Large intestine (tissue), 3 donors: ENCODE data around the gene ERC2. TPM values are rescaled to one million over a fixed set of nuclear protein-coding genes. Genes with fewer than 3 reads are reported as not detected.

Experiments used
- DNase-seq, 2 donors: peaks; one replicate each; pipeline versions ENCODE4 v3.0.0 to v3.0.0-alpha.2; 2013
- H3K27ac ChIP-seq: one replicate; pipeline ENCODE4 v1.5.1; 2013; ENCODE audit warnings: low read length
- H3K27me3 ChIP-seq: 2 replicates; pipeline ENCODE4 v1.6.1; 2013; ENCODE audit warnings: low read length; ENCODE audit not compliant: control insufficient read depth, insufficient read depth
- H3K36me3 ChIP-seq: 2 replicates; pipeline ENCODE4 v1.6.1; 2013; ENCODE audit warnings: low read length; ENCODE audit not compliant: control insufficient read depth, insufficient read depth
- H3K4me1 ChIP-seq: one replicate; pipeline ENCODE4 v1.6.1; 2013; ENCODE audit warnings: low read length; ENCODE audit not compliant: control insufficient read depth, insufficient read depth
- H3K4me3 ChIP-seq: one replicate; pipeline ENCODE4 v1.5.1; 2013; ENCODE audit warnings: low read length
- H3K9me3 ChIP-seq: one replicate; pipeline ENCODE4 v1.6.1; 2013; ENCODE audit warnings: mild to moderate bottlenecking, low read depth, low read length, moderate library complexity; ENCODE audit not compliant: control insufficient read depth
- WGBS: methylation state at CpG from one replicate; pipeline ENCODE4 v1.1.5; 2013; ENCODE audit warnings: low lambda C conversion rate; ENCODE audit not compliant: insufficient coverage; 5-methylcytosine and 5-hydroxymethylcytosine counted together
- polyA plus RNA-seq: library from polyadenylated mRNA; unstranded; fragments of 120-200 nt; gene quantifications from one replicate; pipeline ENCODE4 v1.2.1, GENCODE V29; 2013

Gene ERC2
- polyA plus RNA-seq, 1 donor, result 2.4 TPM

DNA sequence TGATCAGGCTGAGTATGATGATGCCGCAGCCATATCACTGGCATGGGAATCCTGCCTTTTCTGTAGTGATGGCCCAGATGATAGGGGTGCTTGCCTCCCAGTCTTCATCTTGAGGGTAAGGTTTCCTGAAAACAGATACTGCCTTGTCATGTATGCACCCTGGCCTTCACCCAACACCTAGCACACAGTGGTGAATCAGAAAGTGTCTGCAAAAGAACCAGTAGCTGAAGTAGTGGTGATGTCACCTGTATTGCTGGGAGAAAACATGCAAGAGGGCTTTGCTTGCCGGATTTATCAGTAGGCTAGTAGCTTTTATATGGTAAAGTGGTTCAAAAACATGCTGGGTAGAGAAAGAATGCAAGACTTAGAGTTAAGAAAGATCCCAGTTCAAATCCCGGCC is 561.4 kb downstream of the ERC2 start:
- WGBS, result no CpG with 5 or more reads among the region's 3 CpGs
- H3K27ac ChIP-seq, result no peak overlapping the region

DNA sequence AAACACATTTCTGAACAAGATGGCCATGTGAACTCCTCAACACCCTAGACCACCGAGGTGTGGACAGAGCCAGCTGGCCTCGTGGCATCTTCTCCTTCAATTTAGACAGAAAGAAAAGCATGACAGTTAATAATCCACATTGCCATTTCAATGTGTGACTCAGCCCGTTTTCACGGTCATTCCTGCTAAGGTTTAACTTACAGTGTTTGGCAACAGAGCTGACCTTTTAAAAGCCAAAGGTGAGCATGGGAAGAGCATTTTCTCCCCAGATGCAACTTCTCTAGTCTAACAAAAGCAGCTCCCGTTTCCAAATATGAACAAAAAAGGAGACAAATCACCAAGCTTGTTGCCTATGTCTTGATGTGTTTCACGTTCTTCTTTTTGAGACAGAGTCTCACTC is 563.6 kb downstream of the ERC2 start:
- no CpG with 5 or more reads among the region's 6 CpGs for WGBS
- H3K27ac ChIP-seq, result no peak overlapping the region
- no peaks in the 10 kb centered on the region for H3K4me1 ChIP-seq
- no peak for DNase-seq
- H3K36me3 ChIP-seq, result no peaks in the 10 kb centered on the region
- no peak overlapping the region for H3K4me3 ChIP-seq
- no peaks in the 10 kb centered on the region for H3K27me3 ChIP-seq
- no peaks in the 10 kb centered on the region for H3K9me3 ChIP-seq

More for the DNA sequence above, 561.4 kb downstream of the ERC2 start:
- H3K4me3 ChIP-seq, result no peak overlapping the region
- no peak for DNase-seq
- no peaks in the 10 kb centered on the region for H3K4me1 ChIP-seq
- no peaks in the 10 kb centered on the region for H3K36me3 ChIP-seq
- H3K9me3 ChIP-seq, result no peaks in the 10 kb centered on the region
- no peaks in the 10 kb centered on the region for H3K27me3 ChIP-seq

DNA sequence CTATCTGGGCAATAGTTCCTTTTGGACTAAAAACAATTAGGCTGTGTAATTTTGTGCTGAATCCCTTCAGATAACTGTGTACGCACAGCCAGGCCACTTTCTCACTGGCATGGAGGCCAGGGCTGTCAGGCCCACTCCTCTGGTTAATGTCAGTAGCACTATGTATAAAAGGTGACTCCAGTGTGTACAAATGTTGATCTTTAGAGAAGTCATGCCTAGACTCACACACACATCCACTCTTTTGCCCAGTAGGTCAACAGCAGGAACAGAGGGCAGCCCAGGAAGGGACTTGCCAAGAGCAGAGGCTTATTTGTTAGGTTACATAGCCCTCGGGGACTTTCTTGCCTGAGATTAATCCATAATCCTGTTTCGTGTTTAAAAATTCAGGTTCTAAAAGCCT is 564.6 kb downstream of the ERC2 start:
- no CpG with 5 or more reads among the region's 3 CpGs for WGBS
- Histone ChIP-seq H3K4me3 (no peak overlapping the region), H3K27me3 (no peaks in the 10 kb centered on the region), H3K36me3 (no peaks in the 10 kb centered on the region), H3K4me1 (no peaks in the 10 kb centered on the region), H3K9me3 (no peaks in the 10 kb centered on the region), H3K27ac (no peak overlapping the region)
- DNase-seq, result no peak

DNA sequence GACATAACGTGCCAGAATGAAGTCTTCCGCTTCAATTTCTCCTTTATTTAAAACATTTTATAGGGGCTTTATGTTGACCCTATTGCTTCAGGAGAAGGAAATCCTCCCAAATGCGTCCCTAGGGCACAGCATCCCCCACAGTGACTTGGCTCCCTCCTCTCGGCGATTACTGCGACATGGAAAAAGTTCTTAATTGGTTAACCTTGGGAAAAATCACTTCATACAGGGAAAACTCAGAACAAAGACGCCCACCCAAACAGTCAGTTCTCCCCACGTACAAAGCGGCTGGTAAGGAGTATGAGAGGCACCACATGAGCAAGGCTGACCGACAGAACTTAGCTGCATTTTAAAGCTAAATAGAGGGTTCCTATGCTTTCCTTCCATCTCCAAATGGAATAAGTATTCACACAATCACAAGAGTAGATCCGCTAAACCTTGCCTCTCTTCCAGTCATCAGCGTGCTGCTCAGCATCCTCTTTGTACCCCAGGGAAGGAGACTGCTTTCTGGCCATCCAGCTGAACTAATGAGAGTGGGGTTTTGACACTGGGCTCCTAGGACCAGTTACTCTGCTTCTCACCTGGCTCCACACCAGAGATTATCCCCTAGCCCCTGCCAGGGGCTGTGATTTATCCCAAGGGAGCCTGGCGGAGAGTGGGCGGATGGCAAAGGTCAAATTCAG is 565.9 kb downstream of the ERC2 start:
- no peaks in the 10 kb centered on the region for H3K36me3 ChIP-seq
- no peak for DNase-seq
- no peak overlapping the region for H3K4me3 ChIP-seq
- H3K9me3 ChIP-seq, result no peaks in the 10 kb centered on the region
- H3K27ac ChIP-seq, result no peak overlapping the region
- H3K4me1 ChIP-seq, result no peaks in the 10 kb centered on the region
- peaks cover 3% of the 10 kb centered on the region for H3K27me3 ChIP-seq
- no CpG with 5 or more reads among the region's 14 CpGs for WGBS

DNA sequence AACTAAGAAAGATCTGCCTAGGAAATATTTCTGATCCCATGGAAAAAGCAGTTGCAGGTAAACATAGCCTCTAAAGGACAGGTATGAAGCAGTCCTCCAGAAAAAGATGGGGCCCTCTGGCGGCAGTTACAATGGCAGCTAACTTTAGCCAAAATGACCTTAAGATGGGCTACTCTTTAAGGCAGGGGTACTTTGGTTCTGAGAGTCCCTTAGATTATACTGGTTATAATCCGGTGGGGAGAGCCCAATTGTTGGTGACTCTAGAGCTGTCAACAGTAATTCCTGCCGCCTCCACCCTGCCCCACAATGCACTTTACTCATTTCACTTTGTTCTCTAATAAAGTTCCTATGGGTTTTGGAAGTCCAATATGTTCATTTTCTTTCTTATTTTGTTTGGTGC is 568.4 kb downstream of the ERC2 start:
- no peak overlapping the region for H3K4me3 ChIP-seq
- no peaks in the 10 kb centered on the region for H3K9me3 ChIP-seq
- H3K4me1 ChIP-seq, result no peaks in the 10 kb centered on the region
- H3K27ac ChIP-seq, result no peak overlapping the region
- H3K36me3 ChIP-seq, result no peaks in the 10 kb centered on the region
- DNase-seq, result no peak
- peaks cover 5% of the 10 kb centered on the region for H3K27me3 ChIP-seq
- no CpG with 5 or more reads among the region's 3 CpGs for WGBS

DNA sequence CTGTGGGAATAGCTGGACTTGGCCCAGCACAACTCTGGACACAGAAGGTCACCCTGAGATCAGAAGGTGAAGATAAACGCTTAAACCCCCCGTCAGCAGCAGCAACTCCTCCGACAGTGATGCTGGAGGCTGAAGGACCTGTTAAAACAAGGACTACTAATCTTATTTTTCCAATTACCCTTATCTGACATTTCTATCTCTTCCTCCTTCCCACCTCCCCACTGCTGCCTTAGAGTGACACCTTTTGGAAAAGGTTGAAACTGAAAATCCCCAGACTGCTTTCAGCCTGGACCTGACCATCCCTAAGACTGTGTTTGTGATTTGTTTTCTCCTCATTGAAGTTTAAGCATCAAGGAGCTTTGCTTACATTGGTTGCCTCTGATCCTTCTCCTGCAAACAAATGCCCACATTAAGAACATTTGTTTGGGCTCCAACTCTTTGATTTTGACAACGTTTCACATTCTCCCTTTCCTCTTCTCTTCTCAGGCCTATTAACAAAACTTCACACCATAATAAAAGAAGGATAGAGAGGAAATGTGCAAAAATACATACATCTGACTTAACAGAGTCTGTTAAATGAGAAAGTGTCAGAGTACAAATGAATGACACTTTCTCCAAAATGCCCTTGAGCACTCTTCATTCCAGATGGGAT is 570.6 kb downstream of the ERC2 start:
- H3K27me3 ChIP-seq, result peaks cover 5% of the 10 kb centered on the region
- no peaks in the 10 kb centered on the region for H3K4me1 ChIP-seq
- 20% methylated on average over 2 of the region's 4 CpGs for WGBS
- no peak for DNase-seq
- H3K27ac ChIP-seq, result no peak overlapping the region
- H3K4me3 ChIP-seq, result no peak overlapping the region
- H3K9me3 ChIP-seq, result no peaks in the 10 kb centered on the region
- no peaks in the 10 kb centered on the region for H3K36me3 ChIP-seq

DNA sequence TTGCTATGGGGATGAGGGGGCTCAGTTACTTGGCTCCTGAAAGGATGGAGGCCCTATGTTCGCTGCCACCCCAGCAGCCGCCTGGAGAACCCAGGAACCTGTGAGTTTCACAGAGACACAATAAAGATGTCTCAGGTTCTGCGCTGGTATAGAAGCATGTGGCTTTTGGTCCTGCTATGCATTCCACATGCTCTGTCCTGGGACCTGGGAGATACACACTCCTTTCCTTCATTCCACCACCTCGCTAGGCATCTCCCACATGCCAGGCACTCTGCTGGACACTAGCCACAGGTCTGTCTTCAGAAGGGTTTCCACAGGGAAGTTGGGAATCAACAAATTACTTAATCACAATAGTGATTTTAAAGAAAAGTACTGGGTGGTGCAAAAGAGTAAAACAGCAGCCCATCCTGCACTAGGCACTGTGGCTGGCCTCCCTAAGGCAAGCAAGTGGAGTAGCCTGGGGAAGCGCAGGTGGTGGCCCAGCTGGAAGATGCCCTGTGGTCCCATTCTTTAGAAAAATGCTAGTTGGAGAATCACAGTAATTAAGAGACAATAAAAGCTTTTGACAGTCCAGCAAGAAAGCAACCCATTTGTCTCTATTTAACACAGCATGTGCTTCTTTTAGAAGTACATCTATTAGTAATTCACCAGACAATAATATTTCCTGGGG is 572.2 kb downstream of the ERC2 start:
- no peaks in the 10 kb centered on the region for H3K9me3 ChIP-seq
- no peaks in the 10 kb centered on the region for H3K36me3 ChIP-seq
- no CpG with 5 or more reads among the region's 5 CpGs for WGBS
- no peak for DNase-seq
- no peak overlapping the region for H3K4me3 ChIP-seq
- H3K4me1 ChIP-seq, result no peaks in the 10 kb centered on the region
- H3K27me3 ChIP-seq, result peaks cover 5% of the 10 kb centered on the region
- no peak overlapping the region for H3K27ac ChIP-seq

DNA sequence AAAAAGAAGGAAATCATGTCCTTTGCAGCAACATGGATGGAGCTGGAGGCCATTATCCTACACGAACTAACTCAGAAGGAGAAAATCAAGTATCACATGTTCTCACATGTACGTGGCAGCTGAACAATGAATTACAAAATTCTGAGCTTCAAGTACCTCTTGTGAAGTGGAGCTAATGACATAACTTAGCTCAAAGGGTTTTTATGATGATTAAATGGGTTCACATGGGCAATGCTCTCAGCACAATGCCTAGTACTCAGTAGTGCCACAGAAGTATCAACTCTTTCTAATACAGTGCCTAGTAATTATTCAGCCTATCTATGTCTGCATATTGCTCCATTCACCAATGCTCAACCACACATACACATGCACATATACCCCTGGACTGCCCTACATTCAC is 573.7 kb downstream of the ERC2 start:
- Histone ChIP-seq H3K4me1 (no peaks in the 10 kb centered on the region), H3K27me3 (peaks cover 7% of the 10 kb centered on the region), H3K9me3 (no peaks in the 10 kb centered on the region), H3K27ac (no peak overlapping the region), H3K4me3 (no peak overlapping the region), H3K36me3 (no peaks in the 10 kb centered on the region)
- no peak for DNase-seq
- WGBS, result no CpG with 5 or more reads among the region's 2 CpGs

DNA sequence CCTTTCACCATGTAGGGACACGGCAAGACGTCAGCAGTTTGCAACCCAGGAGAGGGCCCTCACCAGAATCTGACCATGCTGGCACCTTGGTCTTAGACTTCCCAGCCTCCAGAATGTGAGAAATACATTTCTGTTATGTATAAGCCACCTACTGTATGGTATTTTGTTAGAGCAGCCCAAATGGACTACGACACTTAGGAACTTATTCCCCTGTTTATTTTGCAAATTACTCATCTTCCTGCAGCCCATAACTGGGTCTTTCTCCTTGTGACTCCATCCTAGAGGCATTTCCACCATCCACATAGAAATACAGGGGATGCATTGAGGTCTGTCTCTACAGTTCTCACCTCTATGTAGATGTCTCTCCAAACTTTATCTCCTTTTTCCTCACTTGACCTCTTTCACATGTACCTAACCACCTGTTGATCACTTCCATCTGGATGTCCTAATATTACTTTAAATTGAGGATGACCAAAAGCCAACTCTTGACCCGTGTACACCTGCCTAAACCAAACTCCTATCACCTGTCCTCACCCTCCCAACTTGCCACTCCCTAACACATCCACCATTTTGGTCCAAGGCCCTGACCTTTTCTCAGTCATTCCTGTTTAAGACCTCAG is 575.1 kb downstream of the ERC2 start:
- H3K4me1 ChIP-seq, result no peaks in the 10 kb centered on the region
- no peaks in the 10 kb centered on the region for H3K9me3 ChIP-seq
- no CpG with 5 or more reads among the region's 4 CpGs for WGBS
- peaks cover 7% of the 10 kb centered on the region for H3K27me3 ChIP-seq
- H3K36me3 ChIP-seq, result no peaks in the 10 kb centered on the region
- no peak overlapping the region for H3K4me3 ChIP-seq
- DNase-seq, result no peak
- no peak overlapping the region for H3K27ac ChIP-seq

DNA sequence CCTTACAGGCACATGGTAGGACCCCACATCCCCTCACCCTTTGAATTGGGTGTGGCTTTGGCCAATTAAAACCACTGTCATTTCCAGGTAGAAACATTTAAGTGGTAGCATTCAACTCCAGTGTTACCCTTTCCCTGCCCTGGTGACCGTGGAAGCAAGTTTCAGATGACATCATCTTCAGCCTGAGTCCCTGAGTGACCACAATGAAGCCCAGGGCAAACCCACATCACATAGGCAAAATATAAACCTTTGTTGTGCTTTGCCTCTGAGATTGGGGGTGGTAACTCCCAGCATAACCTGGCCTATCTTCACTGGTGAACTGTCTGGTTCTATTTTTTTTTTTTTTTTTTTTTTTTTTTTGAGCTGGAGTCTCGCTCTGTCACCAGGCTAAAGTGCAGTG is 577.2 kb downstream of the ERC2 start:
- H3K4me3 ChIP-seq, result no peak overlapping the region
- no CpG with 5 or more reads among the region's 2 CpGs for WGBS
- no peak for DNase-seq
- H3K9me3 ChIP-seq, result no peaks in the 10 kb centered on the region
- no peak overlapping the region for H3K27ac ChIP-seq
- H3K27me3 ChIP-seq, result peaks cover 2% of the 10 kb centered on the region
- H3K36me3 ChIP-seq, result no peaks in the 10 kb centered on the region
- no peaks in the 10 kb centered on the region for H3K4me1 ChIP-seq
